NT2/D1 (cell line): ENCODE measurements around the gene NHLH1.

Experiments
- SUZ12 ChIP-seq: IDR thresholded peaks from 2 replicates; pipeline ENCODE4 v1.6.1; 2011; ENCODE audit not compliant: insufficient read length, insufficient read depth; ENCODE audit errors: extremely low read depth
- ZNF274 ChIP-seq: IDR thresholded peaks from 2 replicates; pipeline ENCODE4 v1.6.1; 2011; ENCODE audit warnings: mild to moderate bottlenecking, low read depth, low read length

GRCh38 chr1:160367516-160367900 lies 637 bp downstream of the NHLH1 start:
- TF ChIP-seq SUZ12 (no peak), ZNF274 (no peak)
